GM12874 (cell line): ENCODE measurements around the gene DCPS.

ENCODE experiments used
- CTCF ChIP-seq: IDR thresholded peaks from 2 replicates; pipeline ENCODE4 v1.5.1; 2011; ENCODE audit warnings: low read depth, mild to moderate bottlenecking, control low read depth, low read length, moderate library complexity; ENCODE audit not compliant: insufficient read depth

The DCPS gene

GRCh38 chr11:126318574-126319373, 14.9 kb downstream of the DCPS start:
- no peak for TF ChIP-seq CTCF

- TF ChIP-seq CTCF: no peak
Measured at GRCh38 chr11:126319374-126319740, 15.5 kb downstream of the DCPS start.

GRCh38 chr11:126322996-126323395, 19.1 kb downstream of the DCPS start:
- TF ChIP-seq CTCF: no peak

GRCh38 chr11:126327281-126328000, 23.6 kb downstream of the DCPS start:
- no peak for TF ChIP-seq CTCF

- no peak for TF ChIP-seq CTCF
Measured at GRCh38 chr11:126328001-126328390, 24.1 kb downstream of the DCPS start.

- no peak for TF ChIP-seq CTCF
Measured at GRCh38 chr11:126328444-126328843, 24.6 kb downstream of the DCPS start.

- no peak for TF ChIP-seq CTCF
Measured at GRCh38 chr11:126328938-126329643, 25.2 kb downstream of the DCPS start.
